ENCODE data around the gene SPTA1.

SPTA1 gene

DNA sequence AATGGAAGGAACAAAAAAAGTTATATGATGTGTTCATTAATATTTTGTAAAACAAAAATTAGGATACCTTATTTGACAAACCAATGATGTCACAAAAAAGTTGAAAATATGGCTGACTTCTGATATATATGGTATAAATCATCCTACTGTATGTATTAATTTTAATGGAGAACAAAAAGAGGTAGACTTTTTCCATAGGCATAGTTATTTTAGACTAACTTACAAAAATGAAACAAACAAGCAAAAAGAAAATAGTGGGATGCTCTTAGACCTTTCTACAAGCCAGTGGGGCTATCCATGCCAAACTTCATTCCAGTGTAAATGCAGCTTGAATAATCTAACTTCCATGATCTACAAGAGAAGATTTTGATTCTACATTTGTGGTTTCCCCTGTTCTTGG, 522 bp upstream of the SPTA1 start:
- DNase-seq (ENCODE audit: low read depth in 2 of 2, low spot score in 1 of 2): no peak

DNA sequence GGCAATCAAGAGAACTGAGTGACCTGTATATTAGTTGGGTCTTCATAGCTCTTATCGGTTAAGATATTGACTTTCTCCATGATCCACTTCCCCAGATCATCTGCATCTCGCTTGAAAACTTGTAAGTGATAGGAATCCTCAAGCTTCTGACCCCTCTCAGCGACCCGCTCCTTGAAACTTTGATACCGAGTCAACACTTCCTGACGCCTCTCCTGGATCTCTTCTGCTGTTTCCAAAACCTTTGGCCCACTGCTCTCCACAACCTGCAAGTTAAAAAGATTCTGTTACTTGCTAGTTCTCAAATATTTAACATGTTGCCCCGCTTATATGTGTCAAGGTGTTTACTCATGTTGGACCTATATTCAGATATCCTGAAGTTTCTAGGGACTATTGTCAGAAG, 1.4 kb downstream of the SPTA1 start:
- no peak for DNase-seq (ENCODE audit: low read depth in 2 of 2, low spot score in 1 of 2)

DNA sequence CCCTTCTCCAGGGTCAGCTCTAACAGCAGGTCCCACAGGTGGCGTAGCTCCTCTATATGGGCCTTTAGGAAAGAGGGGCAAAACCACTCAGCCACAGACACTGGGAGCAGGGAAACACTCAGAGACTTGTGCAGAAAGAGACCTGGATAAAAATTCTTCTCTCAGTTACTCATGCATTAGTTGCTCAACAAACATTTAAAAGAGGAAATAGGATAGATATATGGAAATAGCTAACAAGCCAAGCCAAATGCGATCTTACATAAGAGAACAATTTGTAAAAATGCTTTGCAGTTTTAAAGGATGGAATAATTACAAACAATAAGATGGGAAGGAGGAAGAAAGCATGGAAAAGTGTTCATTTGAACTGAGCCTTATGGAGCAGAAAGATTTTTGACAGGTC, 4.9 kb downstream of the SPTA1 start:
- DNase-seq (ENCODE audit: low read depth in 2 of 2, low spot score in 1 of 2): no peak

DNA sequence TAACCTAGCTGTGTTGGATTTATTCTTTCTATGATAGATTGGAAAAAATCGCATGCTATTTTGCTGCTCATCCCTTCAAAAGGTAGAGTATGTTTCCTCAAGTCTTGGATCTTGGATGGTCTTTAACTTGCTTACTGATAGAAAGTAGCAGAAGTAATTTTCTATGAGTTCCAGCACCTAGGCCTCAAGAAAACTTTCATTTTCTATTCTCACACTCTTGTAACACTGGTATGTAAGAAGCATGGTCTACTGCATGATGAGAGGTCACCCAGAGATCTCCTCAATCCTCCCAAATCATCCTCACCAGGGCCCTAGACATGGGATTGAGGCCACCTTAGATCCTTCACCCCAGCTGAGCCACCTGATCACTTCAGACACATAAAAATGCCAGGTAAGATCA, 7.2 kb downstream of the SPTA1 start:
- DNase-seq (ENCODE audit: low read depth in 2 of 2, low spot score in 1 of 2): no peak

DNA sequence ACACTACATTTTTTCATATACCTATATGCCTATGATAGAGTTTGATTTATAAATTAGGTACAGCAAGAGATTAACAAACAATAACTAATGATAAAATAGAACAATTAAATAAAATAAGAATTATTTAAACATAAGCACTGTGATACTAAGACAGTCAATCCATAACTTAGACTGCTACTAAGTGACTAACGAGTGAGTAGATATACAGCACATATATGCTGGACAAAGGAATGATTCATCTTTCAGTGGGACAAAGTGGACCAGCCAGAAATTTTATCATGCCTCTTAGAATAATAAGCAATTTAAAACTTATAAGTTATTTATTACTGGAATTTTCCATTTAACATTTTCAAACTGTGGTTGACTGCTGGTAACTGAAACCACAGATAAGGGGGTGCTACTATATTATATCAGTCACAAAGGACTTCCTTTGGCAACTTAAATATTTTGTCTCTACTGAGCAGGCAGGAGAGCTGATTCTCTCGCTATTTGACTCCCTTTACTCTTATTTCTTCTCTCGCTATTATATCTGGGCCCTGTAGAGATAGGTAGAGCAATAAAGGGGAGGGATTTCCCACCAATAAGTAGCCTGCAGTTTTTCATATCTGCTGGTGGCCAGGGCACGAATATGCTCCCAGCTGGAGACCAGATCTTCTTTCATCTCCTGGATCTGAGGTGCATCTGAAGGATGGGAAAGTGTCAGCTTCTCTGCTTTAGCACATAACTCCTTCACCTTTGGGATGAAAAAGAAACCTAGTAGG, 10.8 kb downstream of the SPTA1 start:
- no peak for DNase-seq (ENCODE audit: low read depth in 2 of 2, low spot score in 1 of 2)

DNA sequence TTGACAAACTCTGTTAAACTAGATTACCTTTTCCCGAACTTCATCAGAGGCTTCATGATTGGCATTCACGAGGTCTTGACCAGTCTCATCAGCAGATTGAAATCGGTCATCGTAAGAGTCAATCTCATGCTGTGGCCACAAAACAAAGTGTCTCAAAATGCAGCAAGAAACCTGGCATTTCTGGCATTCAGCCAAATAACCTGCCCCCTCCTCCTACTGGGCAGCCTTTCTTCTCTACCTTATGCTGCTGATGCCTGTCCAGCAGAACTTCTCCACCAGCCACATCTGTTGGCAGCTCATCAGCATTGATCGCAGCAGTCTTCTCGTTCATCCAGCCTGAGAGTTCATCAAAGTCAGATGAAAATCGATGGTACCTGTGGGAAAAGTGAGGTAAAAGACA, 12.2 kb downstream of the SPTA1 start:
- DNase-seq (ENCODE audit: low read depth in 2 of 2, low spot score in 1 of 2): no peak

DNA sequence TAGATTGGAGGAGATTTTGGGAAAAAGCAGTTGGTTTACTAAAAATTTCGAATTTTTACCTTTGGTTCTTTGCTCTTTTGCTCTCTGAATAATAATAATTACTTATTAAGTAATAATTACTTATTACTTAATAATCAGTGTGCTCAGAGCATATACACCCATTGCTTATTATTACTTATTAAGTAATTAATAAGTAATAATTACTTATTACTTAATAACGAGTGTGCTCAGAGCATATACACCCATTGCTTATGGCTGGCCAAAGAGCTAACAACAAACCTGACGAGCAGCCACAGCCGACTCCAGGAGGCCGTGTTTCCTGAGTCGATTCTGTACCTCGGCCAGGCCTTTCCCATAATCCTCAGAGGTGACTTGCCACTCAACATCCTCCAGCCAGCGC, 20.5 kb downstream of the SPTA1 start:
- DNase-seq (ENCODE audit: low read depth in 2 of 2, low spot score in 1 of 2): no peak

DNA sequence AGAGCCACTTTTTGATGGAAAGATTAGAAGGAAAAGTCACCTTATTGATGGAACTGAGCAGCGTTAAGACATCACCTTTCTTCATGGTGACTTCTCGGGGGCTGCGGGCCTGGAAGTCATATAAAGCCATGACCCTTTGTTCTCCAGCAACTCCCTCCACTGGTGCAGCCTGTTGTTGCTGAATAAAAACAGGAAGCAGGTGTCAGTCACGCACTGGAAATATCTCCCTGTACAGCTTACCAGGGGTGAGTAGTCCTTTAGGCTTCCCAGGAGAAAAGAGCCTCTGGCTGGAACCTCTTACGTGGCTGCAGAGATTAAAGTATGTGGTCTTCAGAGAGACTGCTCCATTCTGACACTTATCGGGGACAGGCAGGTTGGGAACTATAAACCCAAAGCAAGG, 31.9 kb downstream of the SPTA1 start:
- DNase-seq (ENCODE audit: low read depth in 2 of 2, low spot score in 1 of 2): no peak

DNA sequence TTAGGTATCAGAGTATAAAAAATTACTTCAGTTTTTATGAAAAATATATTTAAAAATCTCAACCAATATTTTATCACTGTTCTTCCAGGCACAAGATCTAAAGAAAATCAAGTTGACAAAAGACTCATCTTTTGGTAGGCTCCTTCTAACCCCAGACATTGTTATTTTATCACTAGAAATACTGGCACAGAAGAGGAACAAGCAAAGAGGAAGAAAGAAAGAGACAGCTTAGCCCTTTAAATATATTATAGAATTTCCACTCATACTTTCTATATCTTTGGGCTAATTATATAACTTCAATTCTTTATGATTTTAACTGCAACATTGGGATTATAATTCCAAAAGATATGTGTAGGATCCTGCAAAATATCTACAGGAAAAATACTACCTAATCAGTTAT, 32.4 kb downstream of the SPTA1 start:
- DNase-seq (ENCODE audit: low read depth in 2 of 2, low spot score in 1 of 2): no peak

DNA sequence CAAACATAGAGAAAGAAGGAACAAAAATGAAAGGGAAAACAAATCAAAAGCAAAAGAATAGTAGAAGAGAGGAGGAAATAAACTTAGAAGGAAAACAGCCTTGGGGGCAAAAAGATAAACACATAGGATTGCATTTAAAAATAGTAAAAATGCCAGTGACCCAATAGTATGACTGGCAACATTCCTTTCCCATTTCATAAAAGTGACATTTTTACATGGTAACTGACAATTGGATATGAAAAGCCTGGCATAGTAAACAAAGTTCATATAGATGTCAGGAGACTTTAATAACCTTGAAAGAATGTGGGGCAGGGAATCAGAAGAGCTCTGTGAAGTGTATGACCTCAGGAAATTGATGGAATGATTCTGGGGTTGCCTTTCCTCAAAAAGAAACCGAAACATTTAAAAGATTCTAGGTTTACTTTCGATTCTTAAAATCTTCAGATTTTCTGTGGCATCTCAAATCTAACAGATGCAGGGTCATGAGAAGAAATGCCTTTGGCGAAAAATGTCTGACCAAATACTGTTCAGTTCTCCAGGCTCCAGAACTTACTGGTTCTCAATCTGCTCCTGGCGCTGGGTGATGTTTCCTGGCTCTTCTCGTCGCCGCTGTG, 33.7 kb downstream of the SPTA1 start:
- DNase-seq (ENCODE audit: low read depth in 2 of 2, low spot score in 1 of 2): no peak

DNA sequence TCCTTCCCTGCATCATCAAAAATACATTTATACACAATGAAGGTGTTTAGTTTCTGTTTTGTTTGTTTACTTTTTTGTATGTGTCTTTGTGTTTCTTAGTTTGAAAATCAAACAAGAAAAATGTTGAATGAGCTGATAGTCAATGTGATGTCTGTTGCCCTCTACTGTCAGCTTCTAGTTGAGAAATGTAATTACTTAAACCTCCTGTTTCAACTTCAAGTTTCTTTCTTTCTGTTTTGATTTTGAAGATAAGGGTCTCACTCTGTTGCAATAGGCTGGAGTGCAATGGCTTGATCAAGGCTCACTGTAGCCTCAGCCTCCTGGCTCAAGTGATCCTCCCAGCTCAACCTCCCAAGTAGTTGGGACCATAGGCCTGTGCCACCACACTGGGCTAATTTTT, 37.5 kb downstream of the SPTA1 start:
- DNase-seq (ENCODE audit: low read depth in 2 of 2, low spot score in 1 of 2): no peak

DNA sequence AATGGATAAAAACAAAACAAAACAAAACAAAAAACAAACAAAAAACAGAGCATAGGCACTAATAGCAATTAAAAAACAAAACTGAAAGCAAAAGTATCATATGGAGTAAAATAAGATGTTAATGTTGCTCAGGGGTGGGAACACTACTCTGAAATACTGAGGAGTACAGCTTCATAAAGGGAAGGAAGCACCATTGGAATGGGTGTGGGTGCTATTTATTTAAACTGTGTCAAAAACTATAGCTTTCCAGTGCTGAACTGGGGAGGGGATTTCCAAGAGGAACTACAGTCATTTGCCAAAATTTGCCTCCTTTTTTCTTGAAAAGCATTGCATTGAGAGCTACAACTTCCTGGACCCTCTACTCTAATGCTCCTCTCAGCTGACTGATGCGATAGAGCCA, 40.0 kb downstream of the SPTA1 start:
- DNase-seq (ENCODE audit: low read depth in 2 of 2, low spot score in 1 of 2): no peak

DNA sequence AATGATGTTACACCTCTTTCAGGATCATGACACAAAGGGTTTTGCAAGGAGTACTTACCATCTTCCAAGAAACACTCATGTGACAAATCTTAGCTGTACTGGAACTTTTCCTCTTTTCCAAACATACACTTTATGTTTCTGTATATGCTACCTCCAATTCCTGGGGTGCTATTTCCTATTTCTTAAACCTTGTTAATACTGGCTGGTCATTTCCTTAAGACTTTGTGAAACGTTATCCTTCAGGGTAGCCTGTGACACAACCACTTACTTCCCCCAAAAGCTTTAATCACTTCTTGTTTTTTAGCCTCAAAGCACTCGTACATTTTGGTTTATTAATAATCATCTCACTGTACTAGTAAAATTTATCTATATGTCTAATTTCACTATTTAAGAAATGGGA, 42.1 kb downstream of the SPTA1 start:
- no peak for DNase-seq (ENCODE audit: low read depth in 2 of 2, low spot score in 1 of 2)

DNA sequence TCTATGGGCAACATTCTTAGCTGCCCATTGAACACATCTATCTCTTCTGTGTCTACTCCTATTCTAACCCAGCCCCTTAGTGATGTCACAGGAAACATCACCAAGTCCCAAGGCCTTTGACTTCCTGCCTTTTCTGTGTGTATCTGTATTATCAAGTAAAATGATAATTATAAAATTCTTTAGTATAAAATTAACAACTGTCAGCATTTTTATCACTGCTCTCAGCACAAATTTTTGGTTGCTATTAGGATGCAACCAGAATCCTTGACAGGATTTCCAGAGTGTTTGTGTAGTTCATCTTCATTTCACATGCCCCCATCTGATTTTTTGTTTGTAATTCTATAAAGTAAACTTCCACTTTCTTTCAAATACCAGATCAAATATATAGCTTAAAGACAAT, 47.6 kb downstream of the SPTA1 start:
- no peak for DNase-seq (ENCODE audit: low read depth in 2 of 2, low spot score in 1 of 2)

DNA sequence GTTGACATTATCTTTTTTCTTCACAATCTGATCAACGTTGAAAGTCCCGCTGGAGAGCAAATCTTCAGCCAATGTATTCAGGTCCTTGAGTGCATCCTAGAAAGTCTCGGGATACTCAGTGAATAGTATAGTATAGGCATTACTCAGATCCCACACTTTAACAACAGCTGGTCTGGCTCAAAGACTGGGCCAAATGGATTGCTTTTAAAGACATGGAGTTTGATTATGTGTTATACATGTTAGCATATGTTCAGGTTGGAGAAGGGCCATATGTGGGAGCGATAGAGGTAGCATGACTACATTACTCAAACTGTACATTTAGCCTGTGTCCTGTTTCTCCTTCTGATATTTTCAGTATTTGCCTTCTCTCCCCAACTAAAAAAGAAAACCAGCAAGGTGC, 48.4 kb downstream of the SPTA1 start:
- DNase-seq (ENCODE audit: low read depth in 2 of 2, low spot score in 1 of 2): no peak

DNA sequence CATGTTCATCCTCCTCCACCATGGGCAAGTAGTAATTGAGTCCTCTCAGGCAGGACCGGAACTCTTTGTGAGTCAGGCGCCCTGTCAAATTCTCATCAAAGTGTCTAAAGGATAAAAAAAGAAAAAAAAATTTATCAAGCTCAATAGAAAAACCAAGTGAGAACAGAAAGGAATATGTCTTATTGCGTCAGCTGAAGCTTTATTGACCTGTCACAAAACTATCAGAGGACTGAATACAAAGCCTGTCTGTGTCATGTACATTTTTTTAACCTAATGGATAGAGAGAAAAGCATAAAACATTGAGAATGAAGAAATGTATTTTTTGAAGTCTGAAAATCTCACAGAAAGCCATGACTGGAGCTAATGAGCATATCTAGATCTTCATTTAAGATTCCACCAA, 72.8 kb downstream of the SPTA1 start:
- no peak for DNase-seq (ENCODE audit: low read depth in 2 of 2, low spot score in 1 of 2)

DNA sequence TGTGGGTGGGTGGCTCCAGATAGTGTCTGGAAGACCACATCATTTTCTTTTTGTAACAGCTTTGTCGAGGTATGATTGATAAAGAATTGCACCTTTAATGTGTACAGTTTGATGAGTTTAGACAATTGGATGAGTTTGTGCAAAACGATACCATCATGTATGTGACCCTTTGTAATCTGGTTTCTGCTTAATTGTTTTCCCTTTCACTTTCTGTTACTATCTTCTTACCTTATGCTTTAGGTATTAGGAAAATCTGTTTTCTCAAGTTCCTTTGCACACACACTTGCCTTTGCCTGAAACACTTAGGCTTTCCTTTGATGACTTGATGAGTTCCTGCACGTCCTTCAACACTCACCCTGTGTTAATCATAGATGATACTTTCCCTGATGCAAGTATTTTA, 74.6 kb downstream of the SPTA1 start:
- DNase-seq (ENCODE audit: low read depth in 2 of 2, low spot score in 1 of 2): no peak

DNA sequence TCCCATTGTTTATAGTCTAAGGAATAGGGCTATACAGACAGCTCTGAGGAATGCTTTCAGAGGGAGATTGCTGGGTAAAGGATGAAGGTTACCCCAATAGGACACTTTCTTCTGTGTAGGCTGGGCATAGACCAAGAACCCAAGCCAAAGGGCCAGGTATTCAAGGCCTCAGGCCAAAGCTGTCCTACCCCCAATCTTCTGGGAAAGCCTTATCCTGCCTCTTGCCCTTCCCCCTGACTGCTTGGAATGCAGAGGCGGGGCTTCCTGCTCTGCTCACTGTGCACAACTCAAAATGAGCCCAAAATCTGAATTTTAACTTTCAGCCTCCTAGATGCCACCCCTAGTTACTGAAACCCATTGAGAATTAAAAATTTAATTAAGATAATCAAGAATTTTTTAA, 79.2 kb downstream of the SPTA1 start:
- no peak for DNase-seq (ENCODE audit: low read depth in 2 of 2, low spot score in 1 of 2)

DNA sequence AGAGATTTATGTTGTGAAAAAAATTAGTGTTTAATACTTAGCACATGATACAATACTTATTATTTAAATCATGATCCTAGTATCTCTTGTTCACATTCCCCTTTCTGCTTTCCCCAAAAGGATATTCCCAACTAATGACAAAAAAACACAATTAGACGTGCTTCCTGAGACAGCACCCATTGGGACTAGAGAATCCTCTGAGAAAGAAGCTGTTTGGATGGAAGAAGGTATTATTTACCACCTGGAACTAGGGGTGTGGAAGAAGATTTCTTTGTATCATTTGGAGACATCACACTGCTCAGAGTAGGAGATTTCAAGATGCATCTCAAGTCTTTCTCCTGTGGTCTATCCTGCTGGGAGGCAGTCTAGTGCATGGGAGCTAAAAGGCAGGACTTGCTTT, 81.5 kb downstream of the SPTA1 start, which contains the start of gene OR10Z1:
TSS of gene OR10Z1 (plus strand) at position 301 of the 400 bp plus-strand sequence. CDS start 1,171 bp downstream, outside the sequence.
- no peak for DNase-seq (ENCODE audit: low read depth in 2 of 2, low spot score in 1 of 2)

DNA sequence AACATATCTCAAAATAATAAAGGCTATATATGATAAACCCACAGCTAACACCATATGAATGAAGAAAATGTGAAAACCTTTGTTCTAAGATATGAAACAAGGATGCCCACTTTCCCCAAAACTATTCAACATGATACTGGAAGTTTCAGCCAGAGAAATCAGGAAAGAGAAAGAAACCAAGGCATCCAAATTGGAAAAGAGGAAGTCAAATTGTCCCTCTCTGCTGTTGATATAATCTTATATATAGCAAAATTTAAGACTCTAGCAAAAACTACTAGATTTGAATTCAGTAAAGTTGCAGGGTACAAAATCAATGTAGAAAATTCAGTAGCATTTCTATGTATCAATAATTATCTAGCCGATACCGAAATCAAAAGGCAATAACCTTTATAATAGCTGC, 85.8 kb downstream of the SPTA1 start:
- no peak for DNase-seq (ENCODE audit: low read depth in 2 of 2, low spot score in 1 of 2)

DNA sequence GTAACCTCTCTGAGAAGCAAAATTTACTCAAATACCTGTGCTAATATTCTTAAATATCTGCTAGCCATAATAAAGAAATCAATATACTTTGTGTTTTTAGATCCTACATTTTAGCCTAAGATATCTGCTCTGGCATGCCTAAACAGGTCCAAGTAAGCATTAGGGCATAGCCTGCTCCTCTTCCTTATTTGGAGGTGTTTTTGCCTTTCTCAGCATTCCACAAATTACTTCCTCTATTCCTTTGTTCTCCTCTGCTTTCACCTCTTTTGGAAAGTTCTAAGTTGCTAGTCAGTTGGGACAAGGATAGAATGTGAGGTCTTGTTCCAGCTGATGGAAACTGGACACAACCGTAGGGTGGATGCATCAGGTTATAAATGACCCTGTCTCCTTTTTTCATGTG, 99.6 kb downstream of the SPTA1 start:
- no peak for DNase-seq (ENCODE audit: low read depth in 2 of 2, low spot score in 1 of 2)

DNA sequence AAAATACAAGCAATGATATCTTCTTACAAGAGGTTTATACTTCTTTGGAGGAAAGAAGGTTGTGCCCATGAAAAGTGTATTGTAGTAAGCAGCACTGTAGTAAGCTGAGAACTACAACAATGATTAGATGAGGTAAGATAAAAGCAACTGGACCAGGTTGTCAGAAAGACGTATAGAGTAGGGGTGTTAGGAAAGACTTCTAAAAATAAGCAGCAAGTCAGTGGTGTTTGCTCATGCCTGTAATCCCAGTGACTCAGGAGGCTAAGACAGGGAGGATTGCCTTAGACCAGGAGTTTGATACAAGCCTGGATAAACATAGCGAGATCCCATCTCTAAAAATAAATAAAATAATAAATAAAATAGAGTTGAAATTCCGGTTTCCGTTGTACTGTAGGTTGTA, 102.6 kb downstream of the SPTA1 start:
- no peak for DNase-seq (ENCODE audit: low read depth in 2 of 2, low spot score in 1 of 2)

DNA sequence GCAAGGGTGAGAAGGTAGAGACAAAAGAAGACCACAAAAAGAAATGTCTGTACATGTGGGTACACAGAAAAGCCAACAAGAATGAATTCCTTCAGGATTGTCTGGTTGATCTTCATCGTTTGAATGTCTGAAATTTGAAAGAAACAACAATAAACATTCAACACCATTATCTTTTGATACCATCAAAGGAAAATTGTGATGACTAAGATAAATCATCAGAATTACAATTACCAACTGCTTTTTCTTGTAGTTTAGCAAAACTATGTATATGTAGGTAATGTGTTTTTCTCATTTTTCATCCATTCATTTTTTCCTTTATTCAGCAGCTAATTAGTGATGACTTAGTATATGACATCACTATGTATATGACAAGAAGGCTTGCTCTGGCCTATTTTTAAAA, 106.8 kb downstream of the SPTA1 start, which contains the start of gene OR10X1:
TSS of gene OR10X1 (minus strand) at position 167 of the 400 bp plus-strand sequence. CDS start at position 167, 0 bp downstream.
- no peak for DNase-seq (ENCODE audit: low read depth in 2 of 2, low spot score in 1 of 2)

Data from stimulated activated CD8-positive, alpha-beta memory T cell treated with anti-CD3 and anti-CD28 coated beads, Interleukin-4, amount 100 ng/mL, for 4 hours (primary cell).